Stimulated activated CD4-positive, alpha-beta T cell treated with anti-CD3 and anti-CD28 coated beads, Interleukin-15, amount 100 ng/mL, for 24 hours (primary cell): ENCODE measurements around the gene GOLGA6B.
A peak's percentile ranks its signal among the peaks of the same experiment; 100 is the strongest.
"Not testable (repeated sequence)": the region's sequence is repeated elsewhere in the genome, so short reads cannot be mapped to it uniquely, and the experiment has no call there.

ENCODE experiments used
- DNase-seq: peaks from one replicate; pipeline ENCODE4 v3.0.0-alpha.2; 2020

Gene GOLGA6B

GRCh38 chr15:72665706-72666105, 11.2 kb downstream of the GOLGA6B start:
- DNase-seq = not testable (repeated sequence)

- DNase-seq = not testable (repeated sequence)
Observed at GRCh38 chr15:72669803-72670202, 15.3 kb downstream of the GOLGA6B start.

GRCh38 chr15:72670656-72671352, 16.3 kb downstream of the GOLGA6B start:
- peak; percentile 84 for DNase-seq

GRCh38 chr15:72671525-72671924, 17.0 kb downstream of the GOLGA6B start:
- DNase-seq = no peak

- no peak for DNase-seq
Observed at GRCh38 chr15:72676838-72677237, 22.3 kb downstream of the GOLGA6B start.

- no peak for DNase-seq
Observed at GRCh38 chr15:72680931-72681330, 26.4 kb downstream of the GOLGA6B start.

- no peak for DNase-seq
Observed at GRCh38 chr15:72682772-72683171, 28.3 kb downstream of the GOLGA6B start.

- DNase-seq = peak; percentile 7
Observed at GRCh38 chr15:72685301-72685924, 30.9 kb downstream of the GOLGA6B start.

- DNase-seq = peak; percentile 92
Observed at GRCh38 chr15:72685925-72686794, 31.7 kb downstream of the GOLGA6B start, which contains the start of the genes BBS4 and HIGD2B. BBS4 (plus strand) TSS chr15:72686207; CDS start chr15:72686228, 21 bp downstream. HIGD2B (minus strand) TSS chr15:72686182; CDS start chr15:72676374, 9,808 bp downstream.

- no peak for DNase-seq
Observed at GRCh38 chr15:72688697-72689096, 34.2 kb downstream of the GOLGA6B start.

GRCh38 chr15:72690938-72691337, 36.4 kb downstream of the GOLGA6B start:
- DNase-seq = no peak

GRCh38 chr15:72698938-72699337, 44.4 kb downstream of the GOLGA6B start:
- DNase-seq = no peak

- DNase-seq = no peak
Observed at GRCh38 chr15:72700076-72700475, 45.6 kb downstream of the GOLGA6B start.

GRCh38 chr15:72706266-72706665, 51.8 kb downstream of the GOLGA6B start:
- no peak for DNase-seq

- DNase-seq = not testable (repeated sequence)
Observed at GRCh38 chr15:72708551-72709303, 54.2 kb downstream of the GOLGA6B start.
